ENCODE measurements around the gene SRC. TPM values are rescaled to one million over a fixed set of nuclear protein-coding genes. Genes with fewer than 3 reads are reported as not detected.

SRC gene
- total and polyA plus RNA-seq, 2 of the 8 experiments (the other 6 are each of a cell fraction or from before 2014, with no cell fraction given) = 27.6 to 28.8 TPM

GRCh38 chr20:37375227-37375626 lies 29.3 kb downstream of the SRC start (continued):
- TF ChIP-seq MAFK (IDR thresholded peaks at IDR 0.05; ENCODE audit: low read depth, low read length) (no peak), SAP30 (IDR thresholded peaks at IDR 0.05; ENCODE audit: insufficient read depth, insufficient replicate concordance, low read length) (no peak)

Measured in H1 (cell line).